NCI-H2171 treated with DMSO at 0.1 percent for 48 hours (cell line): ENCODE data around the gene PTN.

Experiments
- DNase-seq: peaks from one replicate; lab custom pipeline; 2025; lab: John Stamatoyannopoulos, UW

PTN gene

GRCh38 chr7:137343281-137343841, at the start of gene PTN:
PTN (minus strand) TSS chr7:137343733; CDS start chr7:137254973, 88,760 bp downstream.
- peak; percentile 47 for DNase-seq

GRCh38 chr7:137390076-137390475, 46.5 kb upstream of the PTN start:
- no peak for DNase-seq

GRCh38 chr7:137388916-137389315, 45.4 kb upstream of the PTN start:
- DNase-seq = no peak

GRCh38 chr7:137386966-137387365, 43.4 kb upstream of the PTN start:
- DNase-seq = no peak

- no peak for DNase-seq
Measured at GRCh38 chr7:137381045-137381444, 37.5 kb upstream of the PTN start.

GRCh38 chr7:137373507-137373906, 30.0 kb upstream of the PTN start:
- DNase-seq = no peak

- no peak for DNase-seq
Measured at GRCh38 chr7:137371616-137372015, 28.1 kb upstream of the PTN start.

- DNase-seq = no peak
Measured at GRCh38 chr7:137366995-137367394, 23.5 kb upstream of the PTN start.

GRCh38 chr7:137363683-137364082, 20.1 kb upstream of the PTN start:
- DNase-seq = no peak

- peak; percentile 5 for DNase-seq
Measured at GRCh38 chr7:137360087-137360679, 16.6 kb upstream of the PTN start.

- DNase-seq = no peak
Measured at GRCh38 chr7:137354961-137355360, 11.4 kb upstream of the PTN start.

GRCh38 chr7:137354396-137354795, 10.9 kb upstream of the PTN start:
- no peak for DNase-seq

GRCh38 chr7:137351941-137352340, 8.4 kb upstream of the PTN start:
- no peak for DNase-seq

- DNase-seq = no peak
Measured at GRCh38 chr7:137345799-137346449, 2.4 kb upstream of the PTN start.

- peak; percentile 35 for DNase-seq
Measured at GRCh38 chr7:137342828-137343261, 688 bp downstream of the PTN start.

GRCh38 chr7:137342265-137342664, 1.3 kb downstream of the PTN start:
- DNase-seq = no peak

GRCh38 chr7:137337902-137338301, 5.6 kb downstream of the PTN start:
- peak; percentile 20 for DNase-seq

GRCh38 chr7:137335814-137336213, 7.7 kb downstream of the PTN start:
- DNase-seq = no peak

GRCh38 chr7:137331378-137331777, 12.2 kb downstream of the PTN start:
- no peak for DNase-seq

- no peak for DNase-seq
Measured at GRCh38 chr7:137329411-137329810, 14.1 kb downstream of the PTN start.

GRCh38 chr7:137328373-137329120, 15.0 kb downstream of the PTN start:
- DNase-seq = peak; percentile 96

- DNase-seq = no peak
Measured at GRCh38 chr7:137325927-137326326, 17.6 kb downstream of the PTN start.
